ENCODE measurements around the gene PHTF1.

DNA sequence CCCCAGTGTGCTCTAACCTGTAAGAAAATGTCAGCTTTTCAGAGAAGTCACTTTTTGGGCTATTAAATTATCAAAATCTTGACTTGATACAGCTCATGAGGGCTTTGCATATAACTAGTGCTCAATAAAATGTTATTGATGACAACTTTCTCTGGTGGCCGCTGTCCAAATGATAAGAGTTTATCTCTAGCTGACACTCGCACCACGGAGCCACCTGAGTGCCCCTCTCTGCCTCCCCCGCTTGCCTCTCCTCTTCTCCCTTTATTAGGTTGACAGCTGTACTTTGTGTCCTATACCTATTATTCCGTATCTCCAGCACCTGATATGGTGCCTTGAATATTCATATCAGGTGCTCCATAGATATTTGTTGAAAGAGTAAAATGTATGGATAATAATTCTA is 82.8 kb downstream of the PHTF1 start:
- TF ChIP-seq ARNTL (CRISPR knock-in tag; IDR thresholded peaks at IDR 0.05; ENCODE audit: borderline replicate concordance, low read depth) (no peak), SNAI2 (CRISPR knock-in tag; IDR thresholded peaks at IDR 0.05) (no peak), ZC3H10 (CRISPR knock-in tag; IDR thresholded peaks at IDR 0.05) (no peak)
